Measurements from ENCODE around the gene SFI1. TPM values are rescaled to one million over a fixed set of nuclear protein-coding genes. Genes with fewer than 3 reads are reported as not detected.

SFI1 gene
- total RNA-seq, 4 donors from 2014 or later: 31.1 to 57.6 (median 43.1) TPM

GRCh38 chr22:31449506-31449905 lies 46.8 kb upstream of the SFI1 start:
- Histone ChIP-seq H3K4me1 (peaks cover 0 to 4% of the 10 kb centered on the region in 2 donors), H3K27ac (no peak overlapping the region), H3K36me3 (peaks cover 14 to 20% of the 10 kb centered on the region in 2 donors), H3K4me3 (replicated peaks in 1 of 3) (no peak overlapping the region), H3K27me3 (no peaks in the 10 kb centered on the region), H3K9me3 (no peaks in the 10 kb centered on the region)
- intact Hi-C loops (cut with DNase I): loop anchor here (10.0 kb wide), 1 partner anchor 175 kb away; no protein-coding TSS in a partner anchor
- TF ChIP-seq POLR2A (IDR thresholded peaks at IDR 0.05) (no peak), CTCF (IDR thresholded peaks at IDR 0.05) (no peak)
- WGBS, 2 donors: 88 to 90% methylated on average over 4 of the region's 4 CpGs
- no peak for DNase-seq

GRCh38 chr22:31451709-31452571 lies 44.4 kb upstream of the SFI1 start:
- intact Hi-C loops (cut with DNase I): no loop called here
- Histone ChIP-seq H3K27me3 (no peaks in the 10 kb centered on the region), H3K27ac (peak overlapping the region in 1 of 3 donors; percentile 8), H3K9me3 (no peaks in the 10 kb centered on the region), H3K36me3 (peaks cover 12 to 26% of the 10 kb centered on the region in 2 donors), H3K4me1 (peaks cover 0 to 4% of the 10 kb centered on the region in 2 donors), H3K4me3 (replicated peaks in 1 of 3) (no peak overlapping the region)
- TF ChIP-seq CTCF (IDR thresholded peaks at IDR 0.05): peak in 5 of 6 experiments; percentile 47 to 63 (median 51)
- no peak for TF ChIP-seq POLR2A (IDR thresholded peaks at IDR 0.05)
- WGBS, 2 donors: 74 to 75% methylated on average over 5 of the region's 5 CpGs
- DNase-seq: peak; percentile 11 to 25

GRCh38 chr22:31461699-31462098 lies 34.6 kb upstream of the SFI1 start:
- intact Hi-C loops (cut with DNase I): no loop called here
- no peak for TF ChIP-seq POLR2A (IDR thresholded peaks at IDR 0.05)
- TF ChIP-seq CTCF (IDR thresholded peaks at IDR 0.05): no peak
- Histone ChIP-seq H3K27ac (no peak overlapping the region), H3K9me3 (no peaks in the 10 kb centered on the region), H3K4me1 (no peaks in the 10 kb centered on the region), H3K27me3 (no peaks in the 10 kb centered on the region), H3K4me3 (replicated peaks in 1 of 3) (no peak overlapping the region), H3K36me3 (peaks cover 36 to 40% of the 10 kb centered on the region in 2 donors)
- DNase-seq: no peak
- 95 to 97% methylated on average over 3 of the region's 3 CpGs for WGBS, 2 donors

DNA sequence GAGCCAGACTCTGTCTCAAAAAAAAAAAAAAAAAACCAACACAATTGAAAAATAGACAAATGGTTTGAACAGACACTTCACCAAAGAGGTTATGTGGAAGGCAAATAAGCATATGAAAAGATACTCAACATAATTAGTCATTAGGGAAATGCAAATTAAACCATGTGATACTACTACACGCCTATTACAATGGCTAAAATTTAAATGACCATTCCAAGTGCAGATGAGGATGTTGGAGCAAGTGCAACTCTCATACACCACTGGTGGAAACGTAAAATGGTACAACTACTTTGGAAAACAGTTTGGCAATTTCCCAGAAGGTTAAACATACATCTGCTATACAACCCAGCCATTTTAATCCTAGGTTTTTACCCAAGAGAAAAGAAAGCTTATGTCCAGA lies 31.0 kb upstream of the SFI1 start:
- H3K36me3 ChIP-seq: peaks cover 29 to 42% of the 10 kb centered on the region in 2 donors

More for the DNA sequence above, 31.0 kb upstream of the SFI1 start:
- no peaks in the 10 kb centered on the region for H3K4me1 ChIP-seq
- TF ChIP-seq CTCF (IDR thresholded peaks at IDR 0.05) (no peak), POLR2A (IDR thresholded peaks at IDR 0.05) (no peak)
- no peak for DNase-seq
- intact Hi-C loops (cut with DNase I): no loop called here
- H3K27me3 ChIP-seq: no peaks in the 10 kb centered on the region
- 95% methylated on average over 2 of the region's 2 CpGs for WGBS, 2 donors
- no peak overlapping the region for H3K4me3 ChIP-seq (replicated peaks in 1 of 3)
- no peaks in the 10 kb centered on the region for H3K9me3 ChIP-seq
- no peak overlapping the region for H3K27ac ChIP-seq

Measured in thyroid gland (tissue), 4 donors.